ENCODE data around the gene DNAH9.

The DNAH9 gene

GRCh38 chr17:11598274-11599221 lies at the start of gene DNAH9:
DNAH9 (plus strand) TSS chr17:11598470; CDS start chr17:11598499, 29 bp downstream.
- H3K4me3 ChIP-seq (ENCODE audit: low read depth, low read length), result no peak within 1 kb of the TSS
- POLR2A ChIA-PET, result no interaction called here
- no peak for TF ChIP-seq CTCF (IDR thresholded peaks at IDR 0.05; ENCODE audit: insufficient read depth, low read length, missing control alignments)
- no peak for DNase-seq (ENCODE audit: low read depth, low spot score)
- CTCF ChIA-PET, result no interaction called here

- POLR2A ChIA-PET, result no interaction called here
Observed at GRCh38 chr17:11550431-11550830, 47.8 kb upstream of the DNAH9 start.

GRCh38 chr17:11551442-11551841 lies 46.8 kb upstream of the DNAH9 start:
- no peak for DNase-seq (ENCODE audit: low read depth, low spot score)
- TF ChIP-seq CTCF (IDR thresholded peaks at IDR 0.05; ENCODE audit: insufficient read depth, low read length, missing control alignments), result no peak
- ChIA-PET CTCF (no interaction called here), POLR2A (no interaction called here)
- no peak overlapping the region for H3K4me3 ChIP-seq (ENCODE audit: low read depth, low read length)

More at GRCh38 chr17:11550431-11550830, 47.8 kb upstream of the DNAH9 start:
- H3K4me3 ChIP-seq (ENCODE audit: low read depth, low read length), result no peak overlapping the region
- no peak for DNase-seq (ENCODE audit: low read depth, low spot score)
- CTCF ChIA-PET, result no interaction called here
- TF ChIP-seq CTCF (IDR thresholded peaks at IDR 0.05; ENCODE audit: insufficient read depth, low read length, missing control alignments), result no peak

GRCh38 chr17:11553135-11553534 lies 45.1 kb upstream of the DNAH9 start:
- ChIA-PET CTCF (no interaction called here), POLR2A (no interaction called here)
- no peak for TF ChIP-seq CTCF (IDR thresholded peaks at IDR 0.05; ENCODE audit: insufficient read depth, low read length, missing control alignments)

GRCh38 chr17:11554042-11554441 lies 44.2 kb upstream of the DNAH9 start:
- DNase-seq (ENCODE audit: low read depth, low spot score), result no peak
- ChIA-PET CTCF (no interaction called here), POLR2A (no interaction called here)
- TF ChIP-seq CTCF (IDR thresholded peaks at IDR 0.05; ENCODE audit: insufficient read depth, low read length, missing control alignments), result no peak
- H3K4me3 ChIP-seq (ENCODE audit: low read depth, low read length), result no peak overlapping the region

More at GRCh38 chr17:11553135-11553534, 45.1 kb upstream of the DNAH9 start:
- no peak for DNase-seq (ENCODE audit: low read depth, low spot score)
- no peak overlapping the region for H3K4me3 ChIP-seq (ENCODE audit: low read depth, low read length)

- ChIA-PET CTCF (no interaction called here), POLR2A (no interaction called here)
- no peak for TF ChIP-seq CTCF (IDR thresholded peaks at IDR 0.05; ENCODE audit: insufficient read depth, low read length, missing control alignments)
- H3K4me3 ChIP-seq (ENCODE audit: low read depth, low read length), result no peak overlapping the region
- no peak for DNase-seq (ENCODE audit: low read depth, low spot score)
Observed at GRCh38 chr17:11554542-11554941, 43.7 kb upstream of the DNAH9 start.
